Hematopoietic multipotent progenitor cell (in vitro differentiated cells): ENCODE data around the gene MEIS1. TPM values are rescaled to one million over a fixed set of nuclear protein-coding genes. Genes with fewer than 3 reads are reported as not detected.
"Not testable (repeated sequence)": the region's sequence is repeated elsewhere in the genome, so short reads cannot be mapped to it uniquely, and the experiment has no call there.

Experiments used
- DNase-seq, 3 donors: peaks; one replicate each; pipeline ENCODE4 v3.0.0-alpha.2; 2011 to 2015; ENCODE audit warnings: low read depth in 2 of 3, low spot score in 2 of 3
- total RNA-seq: library from RNA; depleted of rRNA; stranded (reverse); fragments of >200 nt; gene quantifications from one replicate; pipeline ENCODE4 v1.2.3, GENCODE V29; 2012

MEIS1 gene
- total RNA-seq, 1 donor = 96.9 TPM

DNA sequence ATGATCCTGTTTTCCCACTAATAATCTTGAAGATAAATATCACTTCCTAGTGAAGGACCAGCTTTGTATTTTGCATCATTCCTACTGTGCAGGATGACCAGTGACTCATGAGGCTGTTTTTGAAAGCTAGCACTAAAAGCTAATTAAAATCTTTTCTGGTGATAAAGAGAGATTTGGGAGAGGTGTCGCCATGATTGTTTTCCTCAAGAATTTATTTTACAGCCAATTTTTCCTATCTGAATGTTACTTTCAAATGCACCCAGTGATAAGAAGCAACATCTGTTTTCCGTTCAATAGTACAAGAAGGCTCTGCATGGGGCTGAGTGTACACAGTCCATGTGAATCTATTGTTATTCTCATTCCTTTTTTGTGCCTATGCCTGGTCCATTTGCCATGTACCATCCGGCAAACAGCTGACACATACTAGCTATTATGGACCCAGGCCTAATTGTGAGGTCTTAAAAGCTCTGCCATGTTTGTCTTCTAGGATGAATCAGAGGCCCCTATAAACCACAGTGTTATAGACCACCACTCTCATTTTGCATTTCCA, 28.4 kb downstream of the MEIS1 start:
- no peak for DNase-seq

DNA sequence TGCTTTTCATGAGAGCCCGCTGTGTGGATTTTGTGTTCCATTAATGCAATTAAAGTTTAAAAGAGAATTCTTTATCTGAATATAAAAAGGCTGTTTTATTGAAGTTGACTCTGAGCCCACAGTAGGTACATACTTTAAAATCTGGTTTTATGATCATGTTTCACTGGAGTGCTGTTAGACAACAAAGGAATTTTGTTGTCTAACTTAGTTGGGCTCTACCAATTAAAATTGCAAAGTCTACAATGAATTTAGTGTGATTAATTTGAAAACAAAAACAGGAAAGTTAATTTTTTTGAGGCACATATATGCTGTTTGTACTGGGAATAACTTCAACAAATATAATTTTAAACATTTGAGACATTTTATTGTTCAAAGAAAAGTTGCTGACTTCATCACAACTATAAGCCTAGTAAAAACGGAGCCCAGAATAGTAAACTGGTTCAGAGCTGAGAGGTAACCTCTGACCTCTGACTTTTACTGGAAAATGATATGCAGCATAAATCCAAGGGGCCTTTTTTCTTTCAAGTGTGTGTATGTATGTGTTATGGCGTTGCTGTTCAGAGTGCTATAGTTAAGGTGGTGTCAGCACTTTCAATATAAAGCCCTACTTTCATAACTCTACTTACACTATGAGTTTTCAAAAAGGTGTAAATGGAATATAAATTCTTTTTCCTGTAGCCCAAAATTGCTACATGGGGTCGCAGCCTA, 30.2 kb downstream of the MEIS1 start:
- DNase-seq = no peak

DNA sequence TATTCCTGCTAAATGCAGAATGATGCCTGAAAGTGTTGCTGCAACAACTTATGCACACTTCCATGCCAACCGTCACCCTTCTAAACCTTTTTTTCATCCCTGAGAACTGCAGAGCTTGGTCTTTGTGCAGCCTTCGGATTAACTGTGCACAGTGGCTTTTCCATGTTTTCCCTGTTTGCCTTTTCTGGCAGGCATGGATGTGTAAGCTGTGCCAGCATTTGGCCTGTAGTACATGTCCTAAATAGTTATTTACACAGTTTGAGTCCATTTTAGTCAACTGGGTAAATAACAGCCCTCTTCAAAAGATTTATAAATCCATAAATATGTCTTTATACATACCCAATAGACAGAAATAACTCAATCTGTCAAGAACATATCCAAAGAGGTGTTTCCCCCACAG, 31.5 kb downstream of the MEIS1 start:
- DNase-seq = no peak

- no peak for DNase-seq
Observed at GRCh38 chr2:66467718-66468117, 32.8 kb downstream of the MEIS1 start.

DNA sequence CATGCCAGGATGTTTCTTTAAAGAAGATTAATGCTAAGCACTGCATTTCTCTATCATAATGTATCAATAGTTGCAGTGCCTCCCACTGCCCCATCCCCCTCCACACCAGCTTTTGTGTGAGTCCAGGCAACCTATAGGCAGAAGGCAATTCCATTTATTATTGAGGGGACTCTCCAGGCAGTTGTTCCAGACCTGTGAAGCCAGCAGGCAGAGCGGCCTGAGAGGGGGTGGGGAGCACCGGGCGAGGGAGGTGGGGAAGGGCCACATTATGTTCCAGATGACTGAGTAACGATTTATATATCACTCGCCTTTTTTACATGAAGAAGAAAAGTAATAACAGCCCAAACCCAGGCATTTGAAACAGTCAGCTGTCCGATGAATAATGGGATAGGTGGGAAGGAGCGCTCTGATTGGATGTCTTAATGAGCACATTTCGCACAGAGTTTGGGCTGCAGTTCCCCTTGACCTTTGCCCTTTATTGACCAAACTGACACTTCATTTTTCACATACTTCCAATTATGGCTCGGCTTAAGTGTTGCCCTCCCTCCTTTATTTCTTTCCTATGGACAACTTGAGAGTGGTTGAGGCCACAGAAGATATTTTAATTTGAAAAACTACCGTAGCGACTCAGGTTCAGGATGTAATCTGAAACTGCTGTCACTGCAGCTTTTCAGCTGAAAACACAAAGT, 34.4 kb downstream of the MEIS1 start:
- no peak for DNase-seq

DNA sequence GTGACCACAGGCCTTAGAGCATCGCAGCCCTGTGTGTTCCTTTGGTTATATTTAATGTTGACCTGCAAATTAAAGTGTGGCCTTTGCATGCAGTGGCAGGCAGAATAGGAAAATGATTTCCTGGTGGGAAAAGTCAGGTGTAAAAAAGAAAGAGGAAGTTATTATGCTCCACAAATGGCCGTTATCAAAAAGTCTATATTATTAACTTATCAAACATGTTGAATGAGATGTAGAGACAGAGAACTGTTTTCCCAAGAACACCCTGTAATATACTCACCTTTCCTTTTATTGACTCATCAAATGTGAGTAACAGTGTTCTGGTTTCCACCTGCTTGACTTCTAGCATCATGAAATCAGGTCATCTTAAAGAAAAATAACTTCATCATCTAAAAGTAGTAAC, 35.3 kb downstream of the MEIS1 start:
- DNase-seq = no peak

DNA sequence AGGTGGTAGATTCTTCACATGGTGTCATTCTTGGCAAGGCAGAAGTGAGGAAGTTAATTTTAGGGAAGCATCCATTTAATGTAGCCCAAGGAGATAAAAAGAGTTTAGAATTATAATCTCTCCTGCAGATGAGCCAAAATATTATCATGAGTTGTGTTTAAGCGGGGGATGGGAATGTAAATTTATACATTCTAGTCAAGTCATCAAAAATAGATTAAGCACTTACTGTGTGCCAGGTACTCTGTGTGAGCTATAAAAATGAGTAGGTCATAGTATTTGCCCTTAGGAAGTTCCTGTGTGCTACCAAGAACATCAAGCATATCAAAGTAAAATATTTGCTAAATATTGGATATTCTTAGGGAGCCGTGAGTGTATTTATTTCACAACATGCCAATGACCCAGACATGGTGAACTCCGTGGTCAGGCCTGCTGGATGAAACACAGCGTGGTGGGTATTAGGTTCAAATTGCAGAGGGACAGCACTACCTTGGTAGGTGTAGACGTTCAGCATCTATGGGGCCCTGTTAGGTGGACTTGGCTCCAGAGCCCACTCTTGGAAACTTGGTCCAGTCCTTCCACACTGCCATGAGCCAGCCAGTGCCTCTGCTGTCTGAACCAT, 37.4 kb downstream of the MEIS1 start:
- DNase-seq = no peak

GRCh38 chr2:66477135-66477842, 42.4 kb downstream of the MEIS1 start:
- peak in 2 of 3 donors; percentile 32 to 47 for DNase-seq

DNA sequence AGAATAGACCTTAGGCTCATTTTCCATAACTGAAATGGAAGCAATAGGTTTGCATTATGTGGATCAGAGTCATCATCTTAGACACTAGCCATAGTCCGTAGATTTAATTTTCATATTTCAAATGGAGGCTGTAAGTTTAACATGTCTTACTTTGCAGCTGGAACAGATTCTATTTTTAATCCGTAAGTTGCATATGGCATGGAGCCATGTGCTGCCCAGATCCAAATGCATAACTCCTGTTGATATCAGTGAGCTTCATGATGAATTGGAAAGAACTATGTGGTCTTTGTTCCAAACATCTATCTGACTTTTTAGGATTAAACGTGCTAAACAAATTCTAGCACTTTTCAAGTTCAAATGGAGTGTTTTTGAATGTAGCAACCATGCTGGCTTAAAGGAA, 43.4 kb downstream of the MEIS1 start:
- DNase-seq = no peak

DNA sequence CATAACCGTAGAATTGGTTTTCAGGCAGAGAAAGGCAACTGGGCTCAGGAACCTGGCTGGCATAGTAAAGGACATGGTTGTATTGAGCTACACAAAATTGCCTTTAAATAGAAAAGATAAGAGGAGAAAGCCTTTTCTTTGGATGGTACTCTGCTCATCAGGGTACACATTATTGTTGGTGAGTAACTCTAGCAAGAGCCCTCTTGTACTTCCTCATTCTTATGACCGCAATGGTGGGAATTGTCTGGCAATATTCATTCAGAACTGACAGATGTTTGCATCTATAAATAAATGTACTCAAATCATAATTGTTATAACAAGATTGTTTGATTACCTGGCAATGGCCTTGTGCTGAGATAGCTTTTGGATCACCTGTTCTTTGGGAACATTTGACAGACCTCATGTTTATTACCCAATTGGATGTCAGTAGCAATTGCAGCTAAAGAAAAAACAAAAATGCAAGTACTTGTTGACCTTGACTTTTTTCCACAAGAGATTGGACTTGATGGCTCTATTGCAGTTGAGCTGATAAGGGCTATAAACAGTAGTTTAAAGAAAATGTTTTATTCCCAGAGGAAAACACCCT, 43.9 kb downstream of the MEIS1 start:
- peak in 2 of 3 donors; percentile 54 to 80 for DNase-seq

DNA sequence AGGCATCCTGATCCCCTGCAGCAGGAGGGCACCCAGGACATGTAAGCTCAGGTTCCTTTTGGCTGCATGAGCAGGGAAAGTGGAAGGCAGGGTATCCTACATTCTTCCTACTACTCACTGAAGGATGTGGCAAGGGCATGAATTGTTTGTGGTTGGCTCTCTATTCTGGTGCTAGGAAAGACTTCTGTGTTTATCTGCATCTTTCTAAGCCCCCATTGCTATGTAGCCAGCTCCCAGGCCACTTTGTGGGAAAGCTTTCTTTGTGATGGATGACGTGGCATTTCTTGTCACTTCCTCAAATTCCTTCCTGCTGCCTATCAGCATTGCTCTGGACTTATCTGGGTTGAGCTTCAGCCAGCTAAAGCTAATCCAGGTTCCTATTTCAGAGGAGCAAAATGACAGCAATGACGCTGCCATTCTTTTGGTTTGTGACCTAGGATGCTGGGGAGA, 46.2 kb downstream of the MEIS1 start:
- peak in 2 of 3 donors; percentile 85 to 92 for DNase-seq

DNA sequence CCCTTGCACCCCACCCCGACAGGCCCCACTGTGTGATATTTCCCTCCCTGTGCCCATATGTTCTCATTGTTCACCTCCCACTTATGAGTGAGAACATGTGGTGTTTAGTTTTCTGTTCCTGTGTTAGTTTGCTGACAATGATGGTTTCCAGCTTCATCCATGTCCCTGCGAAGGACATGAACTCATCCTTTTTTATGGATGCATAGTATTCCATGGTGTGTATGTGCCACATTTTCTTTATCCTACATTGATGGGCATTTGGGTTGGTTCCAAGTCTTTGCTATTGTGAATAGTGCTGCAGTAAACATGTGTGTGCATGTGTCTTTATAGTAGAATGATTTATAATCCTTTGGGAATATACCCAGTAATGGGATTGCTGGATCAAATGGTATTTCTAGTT, 50.3 kb downstream of the MEIS1 start:
- not testable (repeated sequence) for DNase-seq

GRCh38 chr2:66488946-66489345, 54.0 kb downstream of the MEIS1 start:
- no peak for DNase-seq

- DNase-seq = no peak
Observed at GRCh38 chr2:66489436-66489835, 54.5 kb downstream of the MEIS1 start.

DNA sequence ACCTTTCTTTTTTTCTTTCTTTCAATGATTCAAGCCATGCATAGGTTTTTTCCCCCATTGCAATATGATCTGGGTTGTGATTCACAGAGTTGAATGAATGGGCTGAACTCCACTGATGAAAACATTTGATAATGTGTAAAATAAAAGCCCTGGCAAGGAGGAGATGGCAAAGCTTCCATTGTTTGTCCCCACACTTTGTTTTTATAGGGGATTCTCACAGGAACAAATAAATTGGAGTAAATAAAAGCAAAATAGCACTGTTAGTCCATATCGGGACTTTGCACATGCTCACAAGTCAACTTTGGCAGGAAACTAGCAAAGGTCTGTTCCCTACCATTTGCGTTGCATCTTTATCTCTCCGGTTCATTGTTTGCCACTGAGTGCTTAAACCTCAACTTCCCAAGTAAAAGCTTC, 55.7 kb downstream of the MEIS1 start:
- DNase-seq = peak in 1 of 3 donors; percentile 49

DNA sequence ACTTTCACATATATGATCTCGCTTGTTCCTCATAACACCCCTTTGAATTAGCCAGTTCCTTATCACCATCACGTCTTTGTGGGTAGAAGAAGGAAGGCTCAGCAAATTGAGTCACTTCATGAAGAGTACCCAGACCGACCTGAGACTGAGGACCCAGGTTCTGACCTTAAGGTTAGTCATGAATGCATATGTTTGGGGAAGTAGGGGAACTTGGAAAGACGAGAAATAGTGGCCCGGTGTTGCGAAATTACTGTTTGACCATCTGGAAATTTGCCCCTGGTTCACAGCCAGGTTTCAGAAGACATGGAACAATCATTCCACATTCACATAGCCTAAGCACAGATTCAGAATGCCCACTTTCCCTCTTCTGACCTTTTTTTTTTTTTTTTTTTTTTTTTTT, 59.8 kb downstream of the MEIS1 start:
- DNase-seq = peak in 2 of 3 donors; percentile 53 to 65

DNA sequence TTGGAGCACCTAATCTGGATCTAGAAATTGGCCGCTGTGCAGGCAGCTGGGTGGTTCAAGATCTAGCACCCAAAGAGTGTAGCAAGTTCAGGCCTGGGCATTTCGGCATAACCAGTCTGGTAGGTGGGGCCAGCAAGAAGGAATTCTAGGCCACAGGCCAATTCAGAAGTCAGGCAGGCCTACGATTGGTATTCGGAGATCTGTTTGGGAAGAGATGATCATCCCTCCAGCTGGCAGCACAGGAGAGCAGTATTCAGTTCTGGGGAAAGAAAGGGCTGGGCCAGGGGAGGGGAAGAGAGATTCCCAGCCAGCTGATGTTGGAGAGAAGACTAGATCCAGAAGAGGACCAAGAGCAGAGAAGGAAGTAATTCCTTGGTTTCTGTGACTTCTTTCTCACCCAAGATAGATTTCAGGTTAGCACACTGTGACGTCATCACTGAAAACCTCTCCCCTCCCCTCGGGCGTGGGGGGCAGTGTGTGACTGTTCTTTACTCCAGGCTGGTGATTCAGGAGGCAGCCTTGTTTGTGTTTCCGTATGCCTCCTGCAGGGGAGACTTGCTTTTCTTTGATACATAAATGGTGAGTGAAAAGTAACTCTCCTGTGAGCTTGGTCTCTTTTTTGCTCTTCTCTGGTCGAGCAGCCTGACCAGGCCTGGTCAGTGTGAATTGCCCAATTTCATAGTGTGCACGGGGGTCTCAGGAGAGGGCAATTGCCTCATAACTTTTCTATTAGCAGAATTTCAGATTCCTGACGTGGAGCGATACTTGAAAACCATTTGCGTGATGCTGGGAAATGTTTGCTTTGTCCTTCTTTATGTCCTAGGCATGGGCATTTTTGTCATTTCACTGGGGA, 61.1 kb downstream of the MEIS1 start:
- DNase-seq = peak in 2 of 3 donors; percentile 65 to 70

DNA sequence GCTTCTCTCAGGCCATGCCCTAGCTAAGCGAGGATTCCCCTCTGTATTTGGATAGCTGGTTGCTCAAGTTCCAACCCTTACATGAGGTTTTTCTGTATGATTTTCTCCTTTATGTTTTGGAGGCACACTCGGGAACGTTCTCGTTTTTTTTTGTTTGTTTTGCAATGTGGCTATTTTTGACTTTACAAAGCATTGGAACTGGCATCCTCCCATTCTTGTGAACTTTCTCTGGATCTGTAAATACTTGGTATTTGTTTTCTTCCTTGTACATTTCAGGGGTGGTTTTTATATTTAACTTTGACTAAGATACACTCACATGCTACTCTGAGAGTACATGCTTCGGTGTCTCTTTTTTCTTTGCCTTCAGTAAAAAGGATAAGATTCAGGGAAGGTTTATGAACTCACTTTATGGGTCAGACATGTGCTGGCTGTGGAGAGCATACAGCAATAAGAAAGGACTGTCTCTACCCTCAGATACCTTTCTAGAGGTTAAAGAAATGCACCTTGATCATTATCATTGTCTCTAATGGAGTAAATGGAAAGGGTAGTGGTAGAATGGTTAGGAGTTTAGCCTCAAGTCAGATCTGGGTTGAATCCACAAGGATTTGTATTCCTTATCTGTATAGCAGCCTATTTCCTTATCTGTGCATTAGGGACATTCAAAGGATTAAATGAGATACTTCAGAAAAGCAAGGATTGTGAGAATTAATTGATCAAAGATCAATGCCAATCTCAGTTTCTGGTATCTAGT, 61.9 kb downstream of the MEIS1 start:
- DNase-seq = no peak
